HCT116 (cell line): Measurements from ENCODE around the gene ATP6AP1.
A peak's percentile ranks its signal among the peaks of the same experiment; 100 is the strongest.

Experiments
- POLR2A ChIP-seq: IDR thresholded peaks from 2 replicates; pipeline ENCODE4 v1.7.0; 2011; ENCODE audit warnings: borderline replicate concordance; ENCODE audit not compliant: insufficient read depth, insufficient read length; ENCODE audit errors: extremely low read depth
- POLR2AphosphoS5 ChIP-seq: IDR thresholded peaks from 2 replicates; pipeline ENCODE4 v1.6.1; 2011; ENCODE audit warnings: mild to moderate bottlenecking, low read depth, low read length, moderate library complexity
- SIN3A ChIP-seq: IDR thresholded peaks from 2 replicates; pipeline ENCODE4 v1.6.1; 2012; ENCODE audit warnings: low read depth
- SP1 ChIP-seq: IDR thresholded peaks from 2 replicates; pipeline ENCODE4 v1.6.1; 2012; ENCODE audit warnings: low read depth
- TCF7L2 ChIP-seq: IDR thresholded peaks from 2 replicates; pipeline ENCODE4 v1.7.0; 2011; ENCODE audit warnings: borderline replicate concordance, inconsistent platforms; ENCODE audit not compliant: insufficient read depth, insufficient read length; ENCODE audit errors: extremely low read depth
- ZFX ChIP-seq: fragments of 450-650 bp; IDR thresholded peaks from 2 replicates; pipeline ENCODE4 v1.6.1; 2017
- TF ChIP-seq, protein P1 (sequence below), 3 experiments: fragments of 200-600 bp in 1 of 3; sonication (generic) in 1 of 3; IDR thresholded peaks in 2 of 3; conservative IDR thresholded peaks in 1 of 3; 2 replicates each; pipeline ENCODE4 v1.5.1; 2012 to 2017; ENCODE audit warnings: low read depth in 2 of 3, low read length in 2 of 3, antibody characterized with exemption in 1 of 3, borderline replicate concordance in 1 of 3, control low read depth in 1 of 3, mild to moderate bottlenecking in 1 of 3, mixed read lengths in 1 of 3, mixed run types in 1 of 3, moderate library complexity in 1 of 3; ENCODE audit not compliant: insufficient read depth in 1 of 3

DNA sequence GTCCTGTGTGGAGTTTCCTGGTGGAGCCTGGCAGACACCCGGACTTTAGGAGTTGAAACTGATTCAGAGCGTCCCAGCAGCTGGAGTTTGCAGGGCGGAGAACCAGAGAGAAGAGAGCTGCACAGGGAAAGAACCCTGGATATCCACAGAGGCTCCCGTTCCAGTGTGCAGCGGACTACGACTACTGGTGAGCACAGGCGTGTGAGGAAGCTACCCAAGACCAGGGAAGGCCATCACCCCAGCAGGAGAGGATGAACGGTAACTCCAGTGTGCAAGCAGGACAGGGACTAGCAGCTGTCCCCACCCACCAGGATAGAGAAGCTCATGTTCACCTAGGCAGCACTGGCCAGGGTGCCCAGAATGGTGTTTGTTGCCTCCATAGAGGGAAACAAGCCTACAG, 48.3 kb downstream of the ATP6AP1 start:
- TF ChIP-seq SIN3A (no peak), TCF7L2 (no peak), POLR2A (no peak), SP1 (no peak), ZFX (no peak), POLR2AphosphoS5 (peak; percentile 37)
- TF ChIP-seq, protein P1, sequence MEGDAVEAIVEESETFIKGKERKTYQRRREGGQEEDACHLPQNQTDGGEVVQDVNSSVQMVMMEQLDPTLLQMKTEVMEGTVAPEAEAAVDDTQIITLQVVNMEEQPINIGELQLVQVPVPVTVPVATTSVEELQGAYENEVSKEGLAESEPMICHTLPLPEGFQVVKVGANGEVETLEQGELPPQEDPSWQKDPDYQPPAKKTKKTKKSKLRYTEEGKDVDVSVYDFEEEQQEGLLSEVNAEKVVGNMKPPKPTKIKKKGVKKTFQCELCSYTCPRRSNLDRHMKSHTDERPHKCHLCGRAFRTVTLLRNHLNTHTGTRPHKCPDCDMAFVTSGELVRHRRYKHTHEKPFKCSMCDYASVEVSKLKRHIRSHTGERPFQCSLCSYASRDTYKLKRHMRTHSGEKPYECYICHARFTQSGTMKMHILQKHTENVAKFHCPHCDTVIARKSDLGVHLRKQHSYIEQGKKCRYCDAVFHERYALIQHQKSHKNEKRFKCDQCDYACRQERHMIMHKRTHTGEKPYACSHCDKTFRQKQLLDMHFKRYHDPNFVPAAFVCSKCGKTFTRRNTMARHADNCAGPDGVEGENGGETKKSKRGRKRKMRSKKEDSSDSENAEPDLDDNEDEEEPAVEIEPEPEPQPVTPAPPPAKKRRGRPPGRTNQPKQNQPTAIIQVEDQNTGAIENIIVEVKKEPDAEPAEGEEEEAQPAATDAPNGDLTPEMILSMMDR (IDR thresholded peaks at IDR 0.05 in 2 of 3, conservative IDR thresholded peaks at IDR 0.05 in 1 of 3; ENCODE audit: borderline replicate concordance in 1 of 3, insufficient read depth in 1 of 3, low read depth in 2 of 3, low read length in 2 of 3), result no peak
